ENCODE results near the gene EPHB2. TPM values are rescaled to one million over a fixed set of nuclear protein-coding genes. Genes with fewer than 3 reads are reported as not detected.

The EPHB2 gene
- total RNA-seq, 1 donor from 2014 or later: 60.3 TPM

- H3K27ac Mint-ChIP-seq (ENCODE audit: unreplicated experiment): peak overlapping the region; percentile 43
- no peak for DNase-seq (ENCODE audit: low read depth, low spot score)
- H3K27me3 Mint-ChIP-seq (ENCODE audit: low read depth): no peaks in the 10 kb centered on the region
- no peak overlapping the region for H3K4me3 Mint-ChIP-seq
- H3K9me3 Mint-ChIP-seq: no peaks in the 10 kb centered on the region
- H3K4me1 Mint-ChIP-seq: peaks cover 35% of the 10 kb centered on the region
- H3K36me3 Mint-ChIP-seq (ENCODE audit: low read depth): no peaks in the 10 kb centered on the region
- TF ChIP-seq CTCF (conservative IDR thresholded peaks at IDR 0.05): no peak
Observed at GRCh38 chr1:22920026-22920733, 209.5 kb downstream of the EPHB2 start.

DNA sequence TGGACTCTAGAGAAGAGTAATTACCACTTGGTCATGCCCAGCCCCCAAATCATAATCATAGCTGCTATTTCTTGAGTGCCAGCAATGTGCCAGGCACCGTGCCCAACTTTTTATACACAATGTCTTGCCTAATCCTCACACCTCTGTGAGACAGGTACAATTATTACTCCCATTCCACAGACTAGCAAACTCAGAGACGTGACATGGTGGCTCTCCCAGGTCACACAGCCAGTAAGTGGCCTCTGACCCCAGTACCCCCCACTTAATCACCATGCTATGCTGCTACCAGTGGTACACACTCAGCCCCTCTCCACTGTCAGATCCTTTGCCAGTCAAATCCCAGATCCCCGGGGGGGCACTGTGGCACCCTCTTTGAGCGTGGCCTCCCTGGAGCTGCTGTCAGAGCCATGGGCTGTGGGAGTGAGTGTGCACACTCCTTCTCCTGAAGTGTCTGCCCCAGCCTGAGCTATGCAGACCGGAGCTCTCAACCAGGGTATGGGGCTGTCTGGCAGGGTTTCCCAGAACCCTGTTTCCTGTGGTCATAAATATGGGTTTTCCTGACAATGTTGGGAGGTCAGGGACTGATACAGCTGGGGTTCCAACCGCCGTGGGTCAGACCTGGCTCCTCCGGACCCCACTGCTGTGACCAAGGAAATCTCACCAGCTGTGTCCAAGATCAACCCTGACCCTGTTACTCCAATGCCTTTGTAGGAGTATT, 210.3 kb downstream of the EPHB2 start:
- TF ChIP-seq CTCF (conservative IDR thresholded peaks at IDR 0.05): no peak
- Mint-ChIP-seq H3K27me3 (ENCODE audit: low read depth) (no peaks in the 10 kb centered on the region), H3K27ac (ENCODE audit: unreplicated experiment) (peak overlapping the region; percentile 35), H3K4me1 (peaks cover 31% of the 10 kb centered on the region), H3K9me3 (no peaks in the 10 kb centered on the region), H3K36me3 (ENCODE audit: low read depth) (no peaks in the 10 kb centered on the region), H3K4me3 (no peak overlapping the region)
- DNase-seq (ENCODE audit: low read depth, low spot score): no peak

DNA sequence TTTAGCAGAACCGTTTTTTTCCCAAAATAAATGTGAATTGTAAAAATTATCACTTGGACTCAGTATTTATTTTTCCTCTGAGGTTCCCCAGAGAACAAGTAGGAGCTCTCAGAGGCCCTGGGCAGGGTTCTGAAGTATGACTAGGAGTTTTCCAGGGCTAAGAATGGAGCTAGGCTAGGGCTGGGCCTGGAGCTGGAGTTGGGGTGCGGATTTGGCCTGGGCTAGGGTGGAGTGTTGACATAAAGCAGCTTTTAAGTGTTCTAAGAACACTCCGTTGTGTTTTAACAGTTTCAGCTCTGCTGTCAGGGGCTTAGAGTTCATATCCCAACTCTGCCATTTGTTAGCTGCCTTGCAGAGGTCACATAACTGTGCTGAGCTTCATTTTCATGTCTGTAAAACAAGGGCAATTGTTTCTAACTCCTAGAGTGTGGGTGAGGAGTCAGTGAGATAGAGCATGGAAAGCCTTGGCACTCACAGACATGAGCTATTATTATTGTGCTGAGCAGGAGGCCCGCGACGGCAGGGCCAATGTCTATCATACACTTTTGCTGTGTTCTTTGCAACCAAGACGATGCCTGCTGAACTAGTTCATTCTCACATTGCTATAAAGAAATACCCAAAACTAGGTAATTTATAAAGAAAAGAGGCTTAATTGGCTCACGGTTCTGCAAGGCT, 210.9 kb downstream of the EPHB2 start:
- Mint-ChIP-seq H3K9me3 (no peaks in the 10 kb centered on the region), H3K4me3 (no peak overlapping the region), H3K27me3 (ENCODE audit: low read depth) (no peaks in the 10 kb centered on the region), H3K36me3 (ENCODE audit: low read depth) (no peaks in the 10 kb centered on the region), H3K4me1 (peaks cover 31% of the 10 kb centered on the region), H3K27ac (ENCODE audit: unreplicated experiment) (peak overlapping the region; percentile 83)
- DNase-seq (ENCODE audit: low read depth, low spot score): no peak
- no peak for TF ChIP-seq CTCF (conservative IDR thresholded peaks at IDR 0.05)

GRCh38 chr1:22922640-22923039, 212.0 kb downstream of the EPHB2 start:
- no peak for TF ChIP-seq CTCF (conservative IDR thresholded peaks at IDR 0.05)
- Mint-ChIP-seq H3K36me3 (ENCODE audit: low read depth) (no peaks in the 10 kb centered on the region), H3K9me3 (no peaks in the 10 kb centered on the region), H3K27me3 (ENCODE audit: low read depth) (peaks cover 2% of the 10 kb centered on the region), H3K4me3 (no peak overlapping the region), H3K4me1 (peaks cover 25% of the 10 kb centered on the region), H3K27ac (ENCODE audit: unreplicated experiment) (no peak overlapping the region)
- DNase-seq (ENCODE audit: low read depth, low spot score): no peak

- Mint-ChIP-seq H3K9me3 (no peaks in the 10 kb centered on the region), H3K27ac (ENCODE audit: unreplicated experiment) (peak overlapping the region; percentile 58), H3K4me3 (no peak overlapping the region), H3K4me1 (peaks cover 21% of the 10 kb centered on the region), H3K36me3 (ENCODE audit: low read depth) (no peaks in the 10 kb centered on the region), H3K27me3 (ENCODE audit: low read depth) (peaks cover 2% of the 10 kb centered on the region)
- no peak for DNase-seq (ENCODE audit: low read depth, low spot score)
- TF ChIP-seq CTCF (conservative IDR thresholded peaks at IDR 0.05): no peak
Observed at GRCh38 chr1:22925111-22925510, 214.5 kb downstream of the EPHB2 start.
